IMR-90 (cell line): ENCODE data around the gene MDM1. TPM values are rescaled to one million over a fixed set of nuclear protein-coding genes. Genes with fewer than 3 reads are reported as not detected.

Experiments
- ATAC-seq: fragments of 200-7000 bp; cut with Tn5 transposase; 2 replicates; pipeline ENCODE4 v1.9.1; 2020; ENCODE audit warnings: low read depth, mild to moderate bottlenecking, moderate library complexity
- BruUV-seq: library from RNA; stranded (reverse); fragments of 400-500 nt; replicated peaks from 2 replicates; lab custom pipeline; 2021; lab: Mats Ljungman, UMichigan
- CTCF ChIA-PET: fragments of 300-600 bp; formaldehyde crosslinking; extraction: SDS; loops from one replicate; lab custom pipeline; 2021; ENCODE audit warnings: antibody characterized with exemption; lab: Yijun Ruan, JAX
- POLR2A ChIA-PET: fragments of 300-600 bp; sonication (Branson Sonifier 250); formaldehyde crosslinking; loops from one replicate; lab custom pipeline; 2022; ENCODE audit warnings: antibody characterized with exemption; ENCODE audit not compliant: unreplicated experiment; lab: Charles Lee
- DNase-seq: peaks from one replicate; pipeline ENCODE4 v3.0.0; 2013
- H2AFZ ChIP-seq: replicated peaks from 2 replicates; pipeline ENCODE3; 2013; ENCODE audit warnings: low read length, mild to moderate bottlenecking; ENCODE audit not compliant: poor library complexity
- H2AK5ac ChIP-seq: 2 replicates; pipeline ENCODE4 v1.6.1; 2013; ENCODE audit warnings: low read depth, low read length, inconsistent platforms
- H2AK9ac ChIP-seq: replicated peaks from 2 replicates; pipeline ENCODE3; 2013; ENCODE audit warnings: mild to moderate bottlenecking, low read depth, low read length, moderate library complexity; ENCODE audit not compliant: poor library complexity
- H2BK120ac ChIP-seq: 2 replicates; pipeline ENCODE4 v1.6.1; 2013; ENCODE audit warnings: low read depth, low read length, inconsistent platforms
- H2BK15ac ChIP-seq: 3 replicates; pipeline ENCODE4 v1.6.1; 2013; ENCODE audit warnings: low read depth, low read length, inconsistent platforms
- H2BK20ac ChIP-seq: 2 replicates; pipeline ENCODE4 v1.6.1; 2013; ENCODE audit warnings: low read depth, mild to moderate bottlenecking, inconsistent platforms, low read length, moderate library complexity
- H2BK5ac ChIP-seq: 2 replicates; pipeline ENCODE4 v1.6.1; 2013; ENCODE audit warnings: mild to moderate bottlenecking, low read depth, low read length, inconsistent platforms; ENCODE audit not compliant: poor library complexity, severe bottlenecking
- H3K14ac ChIP-seq: replicated peaks from 2 replicates; pipeline ENCODE4 v1.6.1; 2013; ENCODE audit warnings: low read depth, low read length, inconsistent platforms
- H3K18ac ChIP-seq: 2 replicates; pipeline ENCODE4 v1.6.1; 2013; ENCODE audit warnings: low read depth, low read length, control low read depth
- H3K23ac ChIP-seq: 2 replicates; pipeline ENCODE4 v1.6.1; 2013; ENCODE audit warnings: low read depth, low read length, inconsistent platforms
- H3K27ac ChIP-seq: 2 replicates; pipeline ENCODE4 v1.5.1; 2013; ENCODE audit warnings: mild to moderate bottlenecking, control low read depth, low read length; ENCODE audit not compliant: insufficient read depth
- H3K27me3 ChIP-seq: 2 replicates; pipeline ENCODE4 v1.6.1; 2013; ENCODE audit warnings: low read length; ENCODE audit not compliant: control insufficient read depth, insufficient read depth
- H3K36me3 ChIP-seq: 2 replicates; pipeline ENCODE4 v1.6.1; 2013; ENCODE audit warnings: low read length, mixed read lengths; ENCODE audit not compliant: control insufficient read depth, insufficient read depth
- H3K4ac ChIP-seq: 2 replicates; pipeline ENCODE4 v1.6.1; 2013; ENCODE audit warnings: low read depth, low read length, inconsistent platforms
- H3K4me1 ChIP-seq: 2 replicates; pipeline ENCODE4 v1.6.1; 2013; ENCODE audit warnings: low read length, mixed read lengths; ENCODE audit not compliant: control insufficient read depth, insufficient read depth
- H3K4me2 ChIP-seq: 2 replicates; pipeline ENCODE4 v1.6.1; 2013; ENCODE audit warnings: low read depth, mild to moderate bottlenecking, control low read depth, low read length, moderate library complexity
- H3K4me3 ChIP-seq: 2 replicates; pipeline ENCODE4 v1.5.1; 2013; ENCODE audit warnings: low read depth, mild to moderate bottlenecking, control low read depth, low read length, moderate library complexity; ENCODE audit not compliant: insufficient read depth
- H3K56ac ChIP-seq: 2 replicates; pipeline ENCODE4 v1.6.1; 2013; ENCODE audit warnings: low read length, inconsistent platforms; ENCODE audit not compliant: insufficient read depth; ENCODE audit errors: extremely low read depth
- H3K79me1 ChIP-seq, 2 experiments: 2 replicates each; pipeline ENCODE4 v1.6.1; 2013; ENCODE audit warnings: low read length in 2 of 2, inconsistent platforms in 1 of 2, low read depth in 1 of 2
- H3K9ac ChIP-seq: 2 replicates; pipeline ENCODE4 v1.6.1; 2013; ENCODE audit warnings: low read depth, low read length, control low read depth
- H3K9me1 ChIP-seq: 2 replicates; pipeline ENCODE4 v1.6.1; 2013; ENCODE audit warnings: low read length, inconsistent platforms; ENCODE audit not compliant: insufficient read depth
- H3K9me3 ChIP-seq: 2 replicates; pipeline ENCODE4 v1.6.1; 2013; ENCODE audit warnings: low read length; ENCODE audit not compliant: control insufficient read depth, insufficient read depth
- H4K20me1 ChIP-seq: 2 replicates; pipeline ENCODE4 v1.6.1; 2013; ENCODE audit warnings: low read length, inconsistent platforms; ENCODE audit not compliant: insufficient read depth
- H4K5ac ChIP-seq: 2 replicates; pipeline ENCODE4 v1.6.1; 2013; ENCODE audit warnings: mild to moderate bottlenecking, low read depth, low read length, control low read depth
- H4K8ac ChIP-seq, 2 experiments: 2 replicates each; pipeline ENCODE4 v1.6.1; 2013; ENCODE audit warnings: low read depth in 2 of 2, low read length in 2 of 2, control low read depth in 1 of 2, inconsistent platforms in 1 of 2
- H4K91ac ChIP-seq: 2 replicates; pipeline ENCODE4 v1.6.1; 2013; ENCODE audit warnings: low read depth, low read length, inconsistent platforms; ENCODE audit not compliant: insufficient read depth
- BHLHE40 ChIP-seq: fragments of 150-350 bp; IDR thresholded peaks from 2 replicates; pipeline ENCODE4 v1.6.1; 2016; ENCODE audit warnings: mild to moderate bottlenecking, low read depth, low read length
- CEBPB ChIP-seq: IDR thresholded peaks from 2 replicates; pipeline ENCODE4 v1.6.1; 2012; ENCODE audit warnings: low read depth, low read length, improper control_type of control experiment
- CHD1 ChIP-seq: IDR thresholded peaks from 2 replicates; pipeline ENCODE4 v1.6.1; 2012; ENCODE audit warnings: low read depth, low read length, improper control_type of control experiment
- FOS ChIP-seq: fragments of 150-350 bp; IDR thresholded peaks from 2 replicates; pipeline ENCODE4 v1.6.1; 2016; ENCODE audit warnings: low read depth, low read length
- MAFK ChIP-seq: IDR thresholded peaks from 2 replicates; pipeline ENCODE4 v1.6.1; 2012; ENCODE audit warnings: low read depth, low read length, improper control_type of control experiment
- MAZ ChIP-seq: IDR thresholded peaks from 2 replicates; pipeline ENCODE4 v1.6.1; 2012; ENCODE audit warnings: low read depth, mild to moderate bottlenecking, low read length, improper control_type of control experiment, moderate library complexity, borderline replicate concordance
- MXI1 ChIP-seq: IDR thresholded peaks from 2 replicates; pipeline ENCODE4 v1.6.1; 2012; ENCODE audit warnings: low read depth, mild to moderate bottlenecking, low read length, moderate library complexity, borderline replicate concordance
- NFE2L2 ChIP-seq: fragments of 150-350 bp; IDR thresholded peaks from 2 replicates; pipeline ENCODE4 v1.6.1; 2016; ENCODE audit warnings: low read depth, mild to moderate bottlenecking, low read length
- POLR2A ChIP-seq: IDR thresholded peaks from 2 replicates; pipeline ENCODE4 v1.6.1; 2012; ENCODE audit warnings: mild to moderate bottlenecking, low read depth, low read length
- RAD21 ChIP-seq: IDR thresholded peaks from 2 replicates; pipeline ENCODE4 v1.6.1; 2012; ENCODE audit warnings: low read length, improper control_type of control experiment
- RCOR1 ChIP-seq: IDR thresholded peaks from 2 replicates; pipeline ENCODE4 v1.6.1; 2012; ENCODE audit warnings: mild to moderate bottlenecking, low read length, improper control_type of control experiment; ENCODE audit not compliant: insufficient replicate concordance
- RFX5 ChIP-seq: IDR thresholded peaks from 2 replicates; pipeline ENCODE4 v1.8.0; 2012; ENCODE audit warnings: low read depth, mild to moderate bottlenecking, low read length, moderate library complexity
- SMC3 ChIP-seq: fragments of 150-350 bp; IDR thresholded peaks from 2 replicates; pipeline ENCODE4 v1.6.1; 2016; ENCODE audit warnings: low read depth, mild to moderate bottlenecking, antibody characterized with exemption, low read length, moderate library complexity
- USF2 ChIP-seq: fragments of 150-350 bp; IDR thresholded peaks from 2 replicates; pipeline ENCODE4 v1.6.1; 2017; ENCODE audit warnings: mild to moderate bottlenecking, antibody characterized with exemption, low read length, low read depth
- WGBS, 2 experiments: methylation state at CpG; one replicate each; pipeline versions ENCODE4 v1.1.5 to v1.1.7; 2013; ENCODE audit warnings: missing lambda C conversion rate in 2 of 2; ENCODE audit not compliant: insufficient read length in 1 of 2; ENCODE audit errors: extremely low coverage in 2 of 2; 5-methylcytosine and 5-hydroxymethylcytosine counted together
- dilution Hi-C: fragments of 300-500 bp; cut with HindIII; formaldehyde crosslinking; loops from one replicate; pipeline ENCODE4 v1.14.3; 2018; ENCODE audit warnings: low sequenced_read_pairs; ENCODE audit not compliant: unreplicated experiment
- in situ Hi-C: fragments of 300-500 bp; cut with MboI; formaldehyde crosslinking; loops from 3 replicates; pipeline ENCODE4 v1.14.3; 2019; ENCODE audit warnings: low sequenced_read_pairs, inconsistent platforms, mixed read lengths
- intact Hi-C: fragments of 100-400 bp; cut with micrococcal nuclease; formaldehyde crosslinking; loops from 2 replicates; pipeline ENCODE4 v1.10.0; 2022
- polyA plus RNA-seq, 3 experiments: library from polyadenylated mRNA; depleted of rRNA; stranded (reverse); fragments of >200 nt; gene quantifications; 2 replicates each; pipeline ENCODE4 v1.2.3, GENCODE V29; 2012; ENCODE audit warnings: low replicate concordance in 1 of 3
- total RNA-seq: library from RNA; depleted of rRNA; stranded (reverse); fragments of >200 nt; gene quantifications from 2 replicates; pipeline ENCODE4 v1.2.3, GENCODE V29; 2012
- TF ChIP-seq, protein P1 (sequence below): fragments of 150-350 bp; IDR thresholded peaks from 2 replicates; pipeline ENCODE4 v1.6.1; 2016; ENCODE audit warnings: low read depth, mild to moderate bottlenecking, low read length, moderate library complexity, borderline replicate concordance
- TF ChIP-seq, protein P2 (sequence below): conservative IDR thresholded peaks from 2 replicates; pipeline ENCODE4 v1.5.1; 2012; ENCODE audit warnings: mild to moderate bottlenecking, low read depth, low read length, improper control_type of control experiment

MDM1 gene
- total and polyA plus RNA-seq, 2 of the 4 experiments (the other 2 are of a cell fraction), result 5.6 to 5.7 TPM

GRCh38 chr12:68376901-68377300 lies 44.7 kb upstream of the MDM1 start:
- H3K18ac ChIP-seq, result no peak overlapping the region
- ChIA-PET CTCF (no interaction called here), POLR2A (no interaction called here)
- DNase-seq, result no peak
- no peak overlapping the region for H4K5ac ChIP-seq
- in situ Hi-C loops (no loop called here), dilution Hi-C loops (no loop called here), intact Hi-C loops (no loop called here)
- no peak overlapping the region for H3K4me2 ChIP-seq
- no peaks in the 10 kb centered on the region for H3K4me1 ChIP-seq
- H3K4me3 ChIP-seq, result no peak overlapping the region
- H2BK15ac ChIP-seq, result no peak overlapping the region
- no peaks in the 10 kb centered on the region for H3K36me3 ChIP-seq
- no peaks in the 10 kb centered on the region for H4K20me1 ChIP-seq
- H2AK5ac ChIP-seq, result no peak overlapping the region
- H3K9me3 ChIP-seq, result no peaks in the 10 kb centered on the region
- no peak overlapping the region for H3K27ac ChIP-seq
- no peak overlapping the region for H2BK5ac ChIP-seq
- no peak overlapping the region for H3K4ac ChIP-seq
- no peak overlapping the region for H3K23ac ChIP-seq
- TF ChIP-seq, protein P1, sequence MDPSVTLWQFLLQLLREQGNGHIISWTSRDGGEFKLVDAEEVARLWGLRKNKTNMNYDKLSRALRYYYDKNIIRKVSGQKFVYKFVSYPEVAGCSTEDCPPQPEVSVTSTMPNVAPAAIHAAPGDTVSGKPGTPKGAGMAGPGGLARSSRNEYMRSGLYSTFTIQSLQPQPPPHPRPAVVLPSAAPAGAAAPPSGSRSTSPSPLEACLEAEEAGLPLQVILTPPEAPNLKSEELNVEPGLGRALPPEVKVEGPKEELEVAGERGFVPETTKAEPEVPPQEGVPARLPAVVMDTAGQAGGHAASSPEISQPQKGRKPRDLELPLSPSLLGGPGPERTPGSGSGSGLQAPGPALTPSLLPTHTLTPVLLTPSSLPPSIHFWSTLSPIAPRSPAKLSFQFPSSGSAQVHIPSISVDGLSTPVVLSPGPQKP, result no peak
- TF ChIP-seq POLR2A, result no peak
- no peak for TF ChIP-seq CHD1
- no peak for TF ChIP-seq BHLHE40
- no peak for TF ChIP-seq RFX5
- TF ChIP-seq USF2, result no peak
- no peak for TF ChIP-seq MXI1
- no peak for TF ChIP-seq NFE2L2
- no peak for TF ChIP-seq FOS
- TF ChIP-seq, protein P2, sequence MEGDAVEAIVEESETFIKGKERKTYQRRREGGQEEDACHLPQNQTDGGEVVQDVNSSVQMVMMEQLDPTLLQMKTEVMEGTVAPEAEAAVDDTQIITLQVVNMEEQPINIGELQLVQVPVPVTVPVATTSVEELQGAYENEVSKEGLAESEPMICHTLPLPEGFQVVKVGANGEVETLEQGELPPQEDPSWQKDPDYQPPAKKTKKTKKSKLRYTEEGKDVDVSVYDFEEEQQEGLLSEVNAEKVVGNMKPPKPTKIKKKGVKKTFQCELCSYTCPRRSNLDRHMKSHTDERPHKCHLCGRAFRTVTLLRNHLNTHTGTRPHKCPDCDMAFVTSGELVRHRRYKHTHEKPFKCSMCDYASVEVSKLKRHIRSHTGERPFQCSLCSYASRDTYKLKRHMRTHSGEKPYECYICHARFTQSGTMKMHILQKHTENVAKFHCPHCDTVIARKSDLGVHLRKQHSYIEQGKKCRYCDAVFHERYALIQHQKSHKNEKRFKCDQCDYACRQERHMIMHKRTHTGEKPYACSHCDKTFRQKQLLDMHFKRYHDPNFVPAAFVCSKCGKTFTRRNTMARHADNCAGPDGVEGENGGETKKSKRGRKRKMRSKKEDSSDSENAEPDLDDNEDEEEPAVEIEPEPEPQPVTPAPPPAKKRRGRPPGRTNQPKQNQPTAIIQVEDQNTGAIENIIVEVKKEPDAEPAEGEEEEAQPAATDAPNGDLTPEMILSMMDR, result no peak
- TF ChIP-seq MAFK, result no peak
- no peak for TF ChIP-seq MAZ
- TF ChIP-seq SMC3, result no peak
- no peak for TF ChIP-seq CEBPB
- no peak for TF ChIP-seq RAD21
- TF ChIP-seq RCOR1, result no peak
- no peaks in the 10 kb centered on the region for H3K79me1 ChIP-seq
- H2BK120ac ChIP-seq, result no peak overlapping the region
- ATAC-seq, result no peak
- H2BK20ac ChIP-seq, result no peak overlapping the region
- no peak overlapping the region for H4K91ac ChIP-seq
- no peak overlapping the region for H3K9ac ChIP-seq
- H3K27me3 ChIP-seq, result no peaks in the 10 kb centered on the region; the same call in none of the 2 replicates
- no peak overlapping the region for H2AK9ac ChIP-seq
- H4K8ac ChIP-seq, result no peak overlapping the region
- H3K56ac ChIP-seq, result no peak overlapping the region
- no peak overlapping the region for H3K14ac ChIP-seq
- H2AFZ ChIP-seq, result no peak overlapping the region
- H3K9me1 ChIP-seq, result no peaks in the 10 kb centered on the region
- WGBS, 2 experiments, result no CpG with 5 or more reads among the region's 7 CpGs
- no TSS peak for BruUV-seq
